HG02852 (cell line): ENCODE data around the gene TCF7.
A peak's percentile ranks its signal among the peaks of the same experiment; 100 is the strongest.

Experiments
- ATAC-seq: cut with Tn5 transposase; IDR thresholded peaks from one replicate; pipeline ENCODE4 v1.9.1; 2021; ENCODE audit warnings: mild to moderate bottlenecking, moderate library complexity; ENCODE audit not compliant: unreplicated experiment

The TCF7 gene

DNA sequence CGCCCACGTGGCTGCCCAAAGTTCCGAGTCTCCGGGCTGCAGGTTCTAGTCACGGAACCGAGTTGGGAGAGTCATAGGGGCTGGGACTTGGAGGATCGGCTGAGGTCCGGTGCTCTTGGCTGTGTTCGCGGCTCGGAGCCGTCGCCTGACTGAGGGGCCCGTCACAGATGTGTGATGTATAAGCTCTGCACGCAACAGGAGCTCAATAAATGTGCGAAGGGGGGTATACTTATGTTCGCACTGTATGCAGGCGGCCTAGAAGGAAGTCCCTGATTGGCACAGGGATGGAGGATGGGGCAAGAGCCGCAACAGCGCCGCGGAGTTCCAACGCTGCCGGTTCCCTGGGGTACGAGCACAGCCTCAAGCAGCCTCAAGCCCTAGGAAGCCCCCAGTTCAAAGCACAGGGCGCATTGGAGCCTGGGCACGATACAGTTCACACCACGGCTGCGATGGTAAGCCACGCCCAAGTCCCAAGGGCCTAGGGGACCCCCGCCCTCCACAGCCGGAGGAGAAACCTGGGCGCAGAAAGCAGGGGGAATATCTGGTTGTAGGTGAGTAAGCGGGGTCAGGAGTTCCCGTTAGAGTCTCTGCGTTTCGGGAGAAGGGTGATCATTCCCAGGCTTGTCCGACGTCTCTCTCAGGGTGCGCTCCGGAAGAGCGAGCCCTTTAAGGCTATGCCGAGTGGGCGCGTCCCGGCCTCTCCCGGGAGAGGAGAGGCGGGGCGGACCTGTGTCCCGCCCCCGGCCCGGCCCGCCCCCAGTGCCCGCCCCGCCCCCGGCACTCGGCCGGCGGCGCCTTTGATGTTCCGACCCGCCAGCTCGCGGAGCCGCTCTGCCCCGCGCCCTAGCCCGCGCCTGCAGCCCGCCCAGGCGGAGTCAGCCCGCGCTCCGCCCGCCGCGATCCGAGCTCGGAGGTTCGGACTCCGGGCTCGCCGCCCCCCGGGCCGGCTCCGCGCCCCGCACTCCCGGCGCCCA is at the start of gene TCF7:
Gene TCF7, plus strand, starts transcription at position 780 of the 974 bp plus-strand sequence. CDS start 226 bp downstream, outside the sequence.
- peak; percentile 81 for ATAC-seq

DNA sequence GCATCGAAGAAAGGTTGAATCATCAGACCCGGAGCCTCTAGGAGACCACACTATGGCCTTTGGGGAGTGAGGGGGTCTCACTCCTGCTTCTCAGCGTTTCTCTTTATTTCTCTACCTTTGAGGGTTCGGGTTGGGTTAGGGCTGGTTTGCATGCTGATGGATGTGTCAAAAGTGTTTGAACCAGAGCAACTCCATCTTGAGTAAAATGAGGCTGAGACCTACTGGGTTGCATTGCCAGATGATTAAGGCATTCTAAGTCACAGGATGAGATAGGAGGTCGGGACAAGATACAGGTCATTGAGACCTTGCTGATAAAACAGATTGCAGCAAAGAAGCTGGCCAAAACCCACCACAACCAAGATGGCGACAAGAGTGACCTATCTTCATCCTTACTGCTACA is 44.9 kb upstream of the TCF7 start:
- no peak for ATAC-seq

DNA sequence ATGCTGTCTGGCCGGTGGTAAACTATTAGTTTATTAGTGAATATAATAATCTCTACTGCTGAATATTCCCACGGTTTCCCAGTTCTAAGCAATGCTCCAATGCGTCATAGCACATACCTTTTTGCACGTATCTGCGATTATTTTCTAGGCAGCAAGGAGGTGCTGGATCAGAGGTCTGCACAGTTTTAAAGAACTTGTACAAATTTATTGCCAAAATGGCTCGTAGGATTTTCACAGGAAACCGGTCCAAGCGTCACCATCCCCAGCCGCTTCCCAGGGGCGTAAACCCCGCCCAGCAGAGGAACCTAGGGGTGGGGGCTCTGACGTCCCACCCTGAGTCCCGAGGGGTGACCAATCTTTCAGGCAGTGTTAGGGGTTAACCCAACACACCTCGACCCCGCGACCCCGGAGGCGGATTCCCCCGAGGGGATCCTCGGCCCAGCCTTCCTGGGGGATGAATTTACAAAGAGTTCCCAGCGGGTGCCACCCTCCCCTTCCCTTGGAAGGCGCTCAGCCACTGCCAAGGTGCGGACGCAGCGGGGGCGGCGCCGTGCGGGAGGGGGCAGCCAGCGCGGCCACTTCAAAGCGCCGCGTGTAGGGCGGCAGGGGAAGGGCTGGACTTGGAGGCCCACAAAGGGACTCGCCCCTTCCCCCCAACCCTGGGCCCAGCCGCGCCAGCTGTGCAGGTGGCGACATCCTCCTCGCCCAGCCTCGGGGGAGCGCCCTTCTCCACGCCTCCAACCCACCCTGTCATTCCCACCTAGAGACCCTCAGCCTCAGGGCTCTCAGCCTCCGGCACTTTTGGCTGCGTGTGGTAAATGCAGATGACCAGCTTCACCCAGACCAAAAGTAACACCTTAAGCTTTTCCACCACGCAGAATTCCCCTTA is 43.5 kb upstream of the TCF7 start:
- peak; percentile 54 for ATAC-seq

DNA sequence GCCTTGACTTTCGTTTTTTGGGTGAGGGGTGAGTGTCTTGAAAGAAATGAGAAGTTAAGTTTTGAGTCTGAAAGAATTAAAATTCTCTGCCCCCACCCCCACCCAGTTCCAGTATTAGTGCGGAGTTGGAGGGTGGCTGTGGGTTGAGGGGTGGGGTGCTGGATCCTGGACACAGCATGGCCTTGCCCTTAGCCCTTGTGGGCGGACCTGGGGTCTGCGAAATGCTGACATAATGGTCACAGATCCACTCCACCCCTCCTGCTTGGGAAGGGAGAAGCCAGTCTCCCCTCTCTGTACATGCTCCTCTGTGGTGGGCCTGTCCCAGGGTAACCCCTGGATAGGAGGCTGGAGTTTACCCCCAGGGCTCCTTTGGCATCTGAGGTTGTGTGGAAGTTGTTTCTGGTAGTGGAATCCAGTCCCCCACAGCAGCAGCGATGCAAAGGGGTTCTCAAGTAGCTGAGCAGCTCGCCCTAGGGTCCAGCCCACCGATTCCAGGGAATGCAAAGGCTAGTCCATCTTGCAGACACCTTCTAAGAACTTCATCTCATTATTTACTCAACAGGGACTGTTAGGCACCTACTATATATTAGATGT is 42.8 kb upstream of the TCF7 start:
- peak; percentile 4 for ATAC-seq

DNA sequence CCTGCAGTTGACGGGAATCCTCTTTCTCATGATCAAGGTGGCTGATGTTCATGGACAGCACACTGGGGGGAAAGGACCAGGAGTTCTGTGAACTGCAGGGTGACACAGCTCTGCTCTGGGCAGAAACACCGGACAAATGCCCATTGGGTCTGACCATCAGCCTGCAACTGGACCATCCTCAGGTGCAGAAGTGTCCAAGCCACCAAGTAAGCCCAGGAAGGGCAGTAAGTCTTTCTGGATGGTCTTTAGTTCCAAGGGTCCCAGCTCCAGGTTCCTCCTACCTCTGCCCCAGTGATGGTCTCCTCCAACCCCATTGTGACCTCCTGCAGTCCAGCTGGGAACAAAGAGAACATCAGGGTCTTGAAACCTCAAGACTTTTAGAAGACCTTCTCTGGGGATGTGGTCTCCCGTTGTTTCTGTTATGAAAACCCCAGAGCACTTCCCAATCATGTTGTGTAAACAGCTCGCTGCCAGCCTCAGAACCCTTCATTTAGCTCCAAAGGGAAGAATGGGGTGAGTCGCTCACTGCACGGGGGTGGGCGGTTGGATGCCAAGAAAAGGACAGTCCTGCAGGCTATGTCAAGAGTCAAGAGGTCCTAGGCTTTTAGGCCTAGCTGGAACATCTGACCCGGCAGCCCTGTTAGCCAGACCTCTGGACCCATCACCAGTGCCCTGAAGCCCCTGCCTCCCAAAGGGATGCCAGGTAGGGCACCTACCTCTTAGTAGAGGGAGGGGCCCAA is 41.8 kb upstream of the TCF7 start:
- no peak for ATAC-seq

DNA sequence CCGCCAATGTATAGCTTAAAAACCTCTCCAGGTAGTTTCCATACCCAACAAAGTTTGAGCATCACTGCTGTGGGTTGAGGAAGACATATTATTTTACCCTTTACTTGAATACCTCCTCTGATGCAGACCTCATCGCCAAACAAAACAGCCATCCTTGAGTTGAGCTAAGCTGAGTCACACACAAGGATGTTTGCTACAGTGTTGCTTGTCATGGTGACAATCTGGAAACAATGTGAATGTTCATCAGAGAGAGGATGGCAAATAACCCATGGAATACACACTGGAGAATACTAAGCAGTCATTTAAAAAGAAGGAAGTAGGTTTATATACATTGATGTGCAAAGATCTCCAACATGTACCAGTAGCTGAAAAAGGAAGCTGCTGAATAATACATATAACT is 41.1 kb upstream of the TCF7 start:
- ATAC-seq: no peak

DNA sequence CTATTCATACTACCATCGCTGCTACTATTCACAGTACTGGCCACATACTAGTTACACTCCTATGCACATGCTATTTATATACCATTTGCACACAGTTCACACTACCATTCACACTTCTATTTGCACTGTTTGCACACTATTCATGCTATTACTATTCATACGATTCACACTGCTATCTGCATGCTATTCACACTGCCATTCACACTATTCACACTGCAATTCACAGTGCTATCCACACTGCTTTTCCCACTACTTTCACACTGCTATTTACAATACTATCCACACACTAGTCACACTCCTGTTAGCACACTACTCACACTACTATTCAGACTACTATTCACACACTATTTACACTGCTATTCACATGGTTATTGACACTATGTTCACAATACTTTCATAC is 39.4 kb upstream of the TCF7 start:
- no peak for ATAC-seq

DNA sequence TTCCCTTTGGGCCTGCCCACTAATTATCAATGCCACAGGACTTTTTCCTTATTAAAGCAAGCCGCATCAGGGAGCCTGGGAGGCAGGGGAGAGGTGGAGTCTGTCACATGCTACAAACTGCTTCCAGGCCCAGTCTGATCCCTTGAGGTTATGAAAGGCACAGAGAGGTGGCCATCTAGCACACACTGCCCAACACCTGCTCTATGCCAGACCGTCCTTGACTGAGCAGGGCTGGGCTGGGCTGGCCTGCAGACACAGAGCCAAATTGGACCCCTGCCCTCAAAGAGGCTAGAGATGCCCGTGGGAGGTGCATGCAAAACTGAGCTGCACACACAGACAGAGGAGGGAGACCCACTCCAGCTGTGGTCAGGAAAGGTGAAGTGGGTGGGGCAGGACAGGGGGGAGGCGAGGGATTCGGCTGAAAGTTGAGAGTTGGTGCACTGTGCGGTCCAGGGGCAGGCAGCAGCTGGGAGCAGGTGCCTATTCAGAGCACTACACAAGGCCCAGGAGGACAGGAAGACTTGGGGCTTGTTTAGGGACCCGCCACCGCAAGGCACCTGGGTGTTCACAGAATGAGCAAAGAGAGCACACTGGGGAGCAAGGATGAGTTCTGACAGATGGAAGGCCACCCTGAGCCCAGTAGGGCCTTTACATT is 36.4 kb upstream of the TCF7 start:
- no peak for ATAC-seq

DNA sequence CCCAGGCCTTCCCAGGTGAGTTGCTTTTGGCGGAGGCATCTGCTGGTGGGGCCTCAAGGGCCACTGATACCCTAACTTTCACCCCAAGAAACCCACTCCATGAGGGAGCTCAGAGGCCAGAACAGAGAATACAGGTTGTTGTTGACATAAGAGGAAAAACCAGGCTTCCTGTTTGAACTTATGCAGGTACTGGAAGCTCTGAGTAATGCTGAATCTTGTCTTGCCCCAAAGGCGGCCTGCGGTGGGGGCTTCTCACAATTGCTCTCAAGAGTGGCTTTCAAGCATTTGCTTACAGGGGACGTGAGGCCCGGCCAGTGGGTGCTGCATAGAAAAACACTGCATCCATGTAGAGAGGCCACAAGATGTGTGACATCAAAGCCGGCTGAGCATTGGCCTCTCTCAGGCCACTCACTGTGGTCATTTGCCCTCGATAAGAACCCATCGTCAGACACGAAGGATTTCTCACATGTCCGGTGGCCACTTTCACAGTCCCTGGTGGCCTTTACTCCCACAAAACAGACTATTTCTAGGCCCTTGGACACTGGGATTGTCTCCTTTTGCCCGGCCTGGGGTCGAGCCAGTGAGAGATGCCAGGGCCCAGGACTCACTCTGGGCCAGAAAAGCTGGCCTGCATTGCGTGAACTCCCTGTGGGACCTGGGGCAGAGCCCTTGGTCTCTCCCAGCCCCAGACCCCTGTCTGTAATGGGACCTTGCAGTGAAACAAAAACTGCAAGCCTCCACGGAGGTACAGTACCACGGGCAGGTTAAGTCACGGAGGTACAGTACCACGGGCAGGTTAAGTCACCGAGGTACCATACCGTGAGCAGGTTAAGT is 34.5 kb upstream of the TCF7 start:
- no peak for ATAC-seq

DNA sequence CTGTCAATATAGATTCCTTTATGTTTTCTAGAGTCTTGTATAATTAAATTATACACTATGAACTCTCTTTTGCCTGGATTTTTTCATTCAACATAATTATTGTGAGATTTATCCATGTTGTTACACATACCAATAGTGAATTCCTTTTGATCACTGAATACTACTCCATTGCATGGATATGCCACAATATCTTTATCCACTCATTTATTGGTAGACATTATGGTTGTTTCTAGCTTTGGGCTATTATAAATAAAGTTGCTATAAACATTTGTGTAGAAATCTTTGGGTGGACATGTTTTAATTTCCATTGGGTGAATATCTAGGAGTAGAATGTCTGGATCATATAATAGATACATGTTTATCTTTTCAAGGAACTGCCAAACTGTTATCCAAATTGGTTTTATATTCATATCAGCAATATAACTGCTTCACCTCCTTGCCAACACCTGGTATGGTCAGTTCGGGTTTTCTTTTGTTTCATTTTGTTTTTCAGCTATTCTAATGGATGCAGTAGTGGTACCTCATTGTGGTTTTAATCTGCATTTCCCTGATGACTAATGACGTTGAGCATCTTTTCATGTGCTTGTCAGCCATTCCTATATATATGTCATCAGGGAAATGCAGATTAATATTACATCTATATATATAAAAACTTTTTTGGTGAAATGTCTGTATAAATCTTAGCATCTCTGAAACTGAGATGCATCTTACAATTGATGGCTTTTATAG is 32.1 kb upstream of the TCF7 start:
- no peak for ATAC-seq

DNA sequence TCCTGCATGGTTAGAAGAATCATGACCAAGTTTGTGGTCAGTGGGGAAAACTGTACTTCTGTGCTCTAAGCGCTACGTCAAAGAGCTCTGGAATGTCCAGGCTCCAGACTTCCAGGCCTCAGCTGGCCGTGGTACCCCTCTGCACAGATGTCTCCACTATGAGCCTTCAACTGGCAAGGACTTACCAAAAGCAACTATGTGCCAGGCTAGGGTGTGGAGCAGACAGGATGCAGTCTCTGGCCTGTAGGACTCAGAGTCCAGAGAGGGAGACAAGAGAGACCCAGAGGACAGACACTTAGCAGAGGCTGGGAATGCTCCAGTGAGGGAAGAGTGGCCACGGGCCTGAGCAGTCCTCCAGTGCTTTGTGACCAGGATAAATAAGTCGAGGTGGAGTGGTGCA is 31.0 kb upstream of the TCF7 start:
- ATAC-seq: no peak

DNA sequence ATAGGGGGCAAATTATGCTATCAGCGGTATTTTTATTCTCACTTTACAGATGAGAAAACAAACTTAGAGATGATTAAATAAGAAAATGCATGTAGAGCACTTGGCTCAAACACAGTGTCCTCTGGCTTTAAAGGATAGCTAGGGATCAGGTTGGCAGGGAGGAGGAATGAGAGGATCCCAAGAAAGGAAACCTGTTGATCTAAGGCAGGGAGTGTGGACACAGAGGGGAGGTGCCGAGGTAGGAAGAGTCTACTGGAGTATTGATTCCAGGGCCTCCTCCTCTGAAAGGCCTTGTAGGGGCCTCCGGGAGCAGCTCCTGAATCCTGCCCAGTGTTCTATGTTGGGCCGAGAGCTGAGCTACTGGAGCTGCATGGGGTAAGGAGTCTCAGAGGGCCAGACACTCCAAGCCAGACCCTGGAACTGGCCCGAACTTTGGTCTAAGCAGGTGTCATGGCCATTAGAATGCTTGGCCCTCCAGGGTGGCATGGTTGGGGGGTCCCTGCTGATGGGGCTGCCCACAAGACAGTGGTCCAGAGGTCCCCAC is 30.4 kb upstream of the TCF7 start:
- no peak for ATAC-seq

DNA sequence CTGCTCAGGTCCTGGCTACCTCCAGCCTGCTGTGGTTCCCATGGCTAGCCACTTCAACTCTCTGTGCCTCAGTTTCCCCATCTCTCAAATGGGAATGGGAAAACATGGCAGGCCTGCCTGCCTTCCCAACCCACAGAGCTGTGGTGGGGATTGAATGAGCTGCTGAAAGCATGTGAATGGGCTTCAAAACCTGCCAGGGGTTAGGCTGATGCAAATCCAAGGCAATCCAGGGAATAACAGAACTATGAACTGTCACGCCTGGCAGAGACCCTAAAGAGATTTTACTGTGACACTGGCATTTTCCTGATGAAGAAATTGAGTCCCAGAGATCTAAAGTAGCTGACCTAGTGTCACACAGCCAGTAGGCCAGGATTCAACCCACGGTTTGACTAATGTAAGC is 29.9 kb upstream of the TCF7 start:
- no peak for ATAC-seq

DNA sequence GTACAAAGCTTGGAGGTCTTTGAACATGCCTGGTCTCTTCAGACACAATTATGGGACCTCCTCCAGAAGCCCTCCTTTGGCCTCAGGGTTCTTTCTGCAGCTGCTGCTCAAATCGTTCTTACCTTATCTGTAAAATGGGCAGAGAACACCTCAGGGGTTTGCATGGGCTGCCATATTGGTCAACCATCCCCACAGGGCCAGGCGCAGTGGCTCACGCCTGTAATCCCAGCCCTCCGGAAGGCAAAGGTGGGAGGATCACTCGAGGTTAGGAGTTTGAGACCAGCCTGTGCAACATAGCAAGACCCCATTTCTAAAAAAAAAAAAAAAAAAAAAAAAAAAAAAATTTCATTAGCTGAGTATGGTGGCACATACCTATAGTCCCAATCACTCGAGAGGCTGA is 29.1 kb upstream of the TCF7 start:
- ATAC-seq: no peak

DNA sequence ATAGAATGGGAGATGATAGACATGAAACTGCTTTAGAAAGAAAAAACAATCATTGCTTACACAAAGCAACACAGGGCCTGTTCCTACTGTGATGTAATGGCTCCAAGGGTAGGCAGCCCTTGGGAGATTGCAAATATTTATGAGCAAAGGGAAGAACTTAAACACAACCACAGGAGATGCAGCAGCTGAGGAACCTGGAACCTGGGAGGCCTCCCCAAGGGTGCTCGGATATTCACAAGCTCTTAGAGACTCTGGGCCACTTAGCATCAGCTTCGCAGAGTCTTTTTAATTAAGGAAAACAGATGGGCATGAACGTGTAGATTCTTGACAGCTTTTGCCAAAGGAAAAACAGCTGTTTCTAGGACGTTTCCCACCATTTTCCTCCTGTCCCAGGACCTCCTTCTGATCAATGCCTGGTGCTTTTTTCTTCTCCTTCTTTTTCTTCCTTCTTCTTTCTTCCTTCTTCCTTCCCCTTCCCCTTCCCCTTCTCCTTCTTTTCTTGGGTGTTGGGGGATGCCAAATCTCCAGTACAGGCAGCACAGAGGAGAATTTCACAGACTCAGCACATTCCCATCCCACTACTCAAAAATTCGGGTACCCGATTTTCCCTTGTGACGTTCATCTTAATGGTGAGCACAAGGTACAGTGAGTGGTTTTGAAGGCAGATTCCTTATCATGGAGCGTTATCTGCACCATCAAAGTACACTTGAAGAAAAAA is 28.1 kb upstream of the TCF7 start:
- ATAC-seq: no peak

DNA sequence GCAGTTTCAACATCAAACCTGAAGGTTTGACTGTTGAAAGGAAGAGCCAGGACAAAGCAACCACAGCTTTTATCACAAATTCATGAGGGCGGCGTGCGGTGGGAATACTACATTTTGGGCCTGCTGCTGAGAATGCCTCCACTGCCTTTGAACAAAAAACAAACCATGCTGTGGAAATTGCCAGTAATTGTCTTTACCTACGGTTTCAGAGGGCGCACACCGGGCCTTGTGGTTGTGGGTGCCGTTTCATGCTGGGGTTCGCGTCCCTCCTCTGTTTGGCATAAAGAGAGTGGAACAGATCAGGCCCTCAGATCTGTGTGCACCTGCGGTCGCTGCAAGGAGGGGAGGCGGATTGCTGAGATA is 27.6 kb upstream of the TCF7 start:
- no peak for ATAC-seq

DNA sequence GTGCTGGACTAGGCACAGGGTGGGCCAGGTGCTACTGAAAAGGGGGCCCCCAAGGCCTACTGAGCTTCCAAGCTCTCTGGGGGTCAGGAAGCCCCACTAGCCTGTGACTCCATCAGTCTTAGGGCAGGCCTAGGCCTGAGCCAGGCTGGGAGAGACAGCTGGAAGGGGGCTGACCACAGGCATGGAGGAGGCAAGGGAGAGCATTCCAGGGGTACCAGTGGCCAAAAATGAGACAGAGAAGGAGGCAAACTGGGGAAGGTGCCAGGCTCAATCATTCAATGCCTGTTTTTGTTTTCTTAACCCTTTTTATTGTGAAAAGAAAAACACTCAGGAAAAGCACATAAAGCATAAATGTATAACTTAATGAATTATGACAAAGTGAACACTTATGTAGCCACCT is 26.2 kb upstream of the TCF7 start:
- no peak for ATAC-seq
